CD4-positive, alpha-beta T cell treated with Interleukin-15 for 4 hours (primary cell): ENCODE data around the gene HTR3C.
"Not testable (repeated sequence)": the region's sequence is repeated elsewhere in the genome, so short reads cannot be mapped to it uniquely, and the experiment has no call there.

Source experiments
- DNase-seq: peaks from one replicate; pipeline ENCODE4 v3.0.0-alpha.2; 2020; ENCODE audit warnings: low spot score

Gene HTR3C

GRCh38 chr3:184052767-184053166 is at the start of gene HTR3C:
Gene HTR3C (plus strand): TSS chr3:184053047. CDS start chr3:184053081, 34 bp downstream.
- no peak for DNase-seq

GRCh38 chr3:184003187-184003967 is 49.5 kb upstream of the HTR3C start:
- no peak for DNase-seq

DNA sequence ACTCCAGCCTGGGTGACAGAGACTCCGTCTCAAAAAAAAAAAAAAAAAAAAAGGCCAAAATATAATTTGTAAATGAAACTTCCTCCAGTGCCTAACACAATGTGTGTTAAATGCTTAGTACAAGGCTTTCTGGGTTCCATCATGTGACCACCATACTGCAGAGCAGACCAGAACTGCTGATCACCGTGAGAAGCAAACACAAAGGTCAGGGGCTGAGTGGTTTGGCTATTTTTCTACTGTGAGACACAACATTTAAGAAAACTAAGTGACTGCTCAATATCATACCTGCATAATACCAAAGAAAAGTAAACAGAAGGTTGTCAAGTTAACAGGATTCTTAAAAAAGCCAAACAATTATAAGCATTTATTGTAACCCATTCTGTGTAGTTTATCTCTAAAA is 48.4 kb upstream of the HTR3C start:
- DNase-seq = no peak

GRCh38 chr3:184005941-184006507 is 46.8 kb upstream of the HTR3C start:
- DNase-seq = no peak

DNA sequence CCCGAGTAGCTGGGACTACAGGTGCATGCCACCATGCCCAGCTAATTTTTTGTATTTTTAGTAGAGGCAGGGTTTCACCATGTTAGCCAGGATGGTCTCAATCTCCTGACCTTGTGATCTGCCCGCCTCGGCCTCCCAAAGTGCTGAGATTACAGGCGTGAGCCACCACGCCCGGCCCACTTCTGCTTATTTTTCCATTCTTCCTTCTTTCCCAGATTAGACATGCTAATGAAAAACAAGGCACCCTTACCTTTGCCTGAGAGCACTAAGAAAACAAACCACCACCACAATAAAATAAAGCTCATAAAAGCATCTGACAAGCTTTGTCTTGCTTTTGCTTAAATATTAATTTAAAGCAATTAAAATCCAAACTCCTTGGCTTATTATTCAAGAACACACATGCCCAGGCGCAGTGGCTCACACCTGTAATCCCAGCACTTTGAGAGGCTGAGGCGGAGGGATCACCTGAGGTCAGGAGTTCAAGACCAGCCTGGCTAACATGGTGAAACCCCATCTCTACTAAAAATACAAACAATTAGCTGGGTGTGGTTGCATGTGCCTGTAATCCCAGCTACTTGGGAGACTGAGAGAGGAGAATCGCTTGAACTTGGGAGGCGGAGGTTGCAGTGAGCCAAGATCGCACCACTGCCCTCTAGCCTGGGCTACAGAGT is 45.6 kb upstream of the HTR3C start:
- not testable (repeated sequence) for DNase-seq

- no peak for DNase-seq
Measured at GRCh38 chr3:184008161-184008560, 44.7 kb upstream of the HTR3C start.

DNA sequence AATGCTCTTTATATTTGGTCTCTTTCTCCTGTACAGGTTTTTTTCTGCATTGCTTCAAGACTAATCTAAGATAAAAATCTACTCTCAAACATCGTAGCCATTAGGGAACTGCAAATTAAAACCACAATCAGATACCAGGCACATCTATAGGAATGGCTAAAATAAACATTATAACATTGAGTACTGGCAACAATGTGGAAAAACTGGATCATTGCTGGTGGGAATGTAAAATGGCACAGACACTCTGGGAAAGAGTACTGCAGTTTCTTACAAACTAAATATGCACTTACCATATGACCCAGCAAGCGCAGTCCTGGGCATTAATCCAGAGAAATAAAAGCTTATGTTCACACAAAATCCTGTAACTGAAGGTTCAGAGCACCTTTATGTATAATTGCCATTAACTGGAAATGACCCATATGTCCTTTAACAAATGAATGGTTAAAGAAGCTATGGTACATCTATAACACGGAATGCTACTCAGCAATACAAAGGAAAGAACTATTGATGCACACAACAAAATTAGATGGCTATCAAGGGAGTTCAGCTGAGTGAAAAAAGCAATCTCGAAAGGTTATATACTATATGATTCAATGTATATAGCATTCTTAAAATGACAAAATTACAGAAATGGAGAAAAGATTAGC is 41.5 kb upstream of the HTR3C start:
- DNase-seq = no peak

- DNase-seq = no peak
Measured at GRCh38 chr3:184011937-184012889, 40.6 kb upstream of the HTR3C start.

DNA sequence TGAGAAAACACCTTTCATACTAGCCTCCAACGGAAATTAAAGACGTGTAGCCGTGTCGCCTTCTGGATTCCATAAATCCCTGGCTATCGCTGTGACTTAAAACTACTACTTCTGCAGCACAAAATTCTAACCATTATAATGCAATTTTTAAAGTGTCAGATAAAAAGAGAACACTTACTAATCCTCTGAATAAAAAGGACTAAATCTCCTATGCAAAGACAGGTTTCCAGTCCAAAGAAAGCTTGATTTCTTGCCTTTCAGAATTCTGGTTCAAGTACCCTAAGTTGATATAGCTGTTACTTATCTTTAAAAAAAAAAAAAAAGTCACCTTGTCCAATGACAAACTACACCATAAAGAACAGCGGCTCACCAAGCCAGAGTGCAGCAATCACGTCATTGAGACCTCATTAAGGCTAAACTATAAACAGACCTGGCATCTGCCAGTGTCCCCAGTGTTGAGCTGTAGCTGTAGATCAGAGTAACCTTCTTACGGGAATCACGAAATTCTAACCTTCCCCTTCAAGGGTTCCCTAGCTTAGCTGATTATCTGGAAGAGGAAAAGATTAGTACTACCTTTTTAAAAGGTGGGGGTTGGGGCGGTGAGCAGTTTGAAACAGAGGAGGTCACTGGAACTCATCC is 37.3 kb upstream of the HTR3C start:
- no peak for DNase-seq

DNA sequence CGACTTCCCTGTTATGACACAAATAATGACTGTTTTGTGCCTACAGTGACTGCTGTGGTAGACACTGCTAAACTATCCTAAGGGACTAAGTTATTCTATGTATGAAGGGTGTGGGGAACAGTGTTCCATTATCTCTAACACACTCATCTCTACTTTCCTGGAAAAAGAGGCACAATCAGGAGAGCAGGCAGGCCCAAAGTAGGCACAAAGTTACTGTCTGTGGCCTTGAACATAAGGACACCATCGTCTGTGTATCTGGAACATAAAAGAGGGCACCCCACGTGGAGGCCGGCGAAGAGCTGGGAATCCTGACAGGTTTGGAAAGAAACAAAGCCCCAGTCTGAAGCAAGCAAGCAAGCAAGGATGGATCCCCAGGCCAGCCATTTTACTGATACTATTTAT is 36.7 kb upstream of the HTR3C start:
- no peak for DNase-seq

DNA sequence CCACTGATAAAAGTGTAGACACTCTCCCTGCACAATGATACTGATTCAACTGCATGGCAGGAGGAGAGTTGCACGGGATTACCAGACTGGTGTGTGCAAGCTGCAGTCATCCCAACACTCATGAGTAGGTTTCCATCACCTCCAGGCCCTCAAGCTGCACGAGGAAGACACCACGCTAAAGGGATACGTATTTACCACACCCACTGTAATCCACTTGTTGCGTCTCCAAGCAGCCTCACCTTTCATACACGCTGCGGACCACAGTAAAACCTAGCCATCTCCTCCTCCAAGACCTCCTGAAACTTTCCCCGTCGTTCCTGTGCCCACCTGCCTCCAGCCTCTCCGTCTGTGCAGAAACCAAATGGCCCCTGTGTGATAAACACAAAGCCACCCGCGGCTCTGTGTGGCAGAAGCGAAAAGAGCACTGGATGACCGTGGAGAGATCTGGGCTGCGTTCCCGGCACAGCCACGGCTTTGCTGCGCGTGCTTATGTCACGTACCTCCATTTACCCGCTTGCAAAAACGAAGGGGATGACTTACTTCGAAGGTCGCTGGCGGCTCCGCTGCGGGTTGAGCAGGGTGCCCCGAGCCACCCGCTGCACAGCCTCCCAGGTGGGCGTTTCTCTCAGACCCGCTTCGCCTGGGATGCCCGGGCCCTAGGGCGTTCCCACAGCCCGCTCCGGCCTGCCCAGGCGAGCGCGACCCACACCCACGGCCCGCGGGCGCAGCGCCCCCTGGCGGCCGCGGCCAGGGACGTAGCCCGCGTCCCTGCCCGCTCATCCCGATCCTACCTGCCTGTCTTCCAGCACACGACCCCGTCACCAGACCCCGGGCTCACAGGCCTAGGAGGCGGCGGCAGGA is 35.8 kb upstream of the HTR3C start:
- DNase-seq = peak; percentile 35

GRCh38 chr3:184017672-184018423 is 35.0 kb upstream of the HTR3C start, which contains the start of gene ABCC5:
Gene ABCC5 (minus strand): TSS chr3:184017884. CDS start chr3:184014392, 3,492 bp downstream.
- peak; percentile 88 for DNase-seq

- no peak for DNase-seq
Measured at GRCh38 chr3:184018424-184018973, 34.3 kb upstream of the HTR3C start.

- DNase-seq = no peak
Measured at GRCh38 chr3:184022323-184022722, 30.5 kb upstream of the HTR3C start.

DNA sequence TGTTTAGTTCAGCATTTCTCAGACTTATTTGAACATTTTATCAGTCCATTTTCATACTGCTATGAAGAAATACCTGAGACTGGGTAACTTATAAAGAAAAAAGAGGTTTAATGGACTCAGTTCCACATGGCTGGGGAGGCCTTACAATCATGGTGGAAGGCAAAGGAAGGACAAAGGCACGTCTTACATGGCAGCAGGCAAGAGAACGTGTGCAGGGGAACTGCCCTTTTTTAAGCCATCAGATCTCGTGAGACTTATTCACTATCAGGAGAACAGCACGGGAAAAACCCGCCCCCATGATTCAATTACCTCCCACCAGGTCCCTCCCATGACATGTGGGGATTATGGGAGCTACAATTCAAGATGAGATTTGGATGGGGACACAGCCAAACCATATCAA is 27.6 kb upstream of the HTR3C start:
- DNase-seq = not testable (repeated sequence)

GRCh38 chr3:184028275-184028890 is 24.5 kb upstream of the HTR3C start:
- DNase-seq = not testable (repeated sequence)

DNA sequence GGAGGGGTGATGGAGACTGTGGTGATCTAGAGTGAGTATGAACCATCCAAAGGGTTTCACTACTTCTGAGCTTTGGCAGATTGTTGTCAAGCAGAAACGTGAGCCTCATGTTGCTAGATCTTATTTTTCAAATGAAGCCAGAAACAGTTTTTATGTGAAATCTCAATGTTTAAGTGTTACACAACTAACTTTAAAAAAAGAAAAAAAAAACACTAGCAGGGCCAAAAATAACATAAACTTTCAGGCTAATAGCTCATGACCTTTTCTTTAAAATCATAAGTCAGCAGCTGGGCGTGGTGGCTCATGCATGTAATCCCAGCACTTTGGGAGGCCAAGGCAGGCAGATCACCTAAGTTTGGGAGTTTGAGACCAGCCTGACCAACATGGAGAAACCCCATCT is 23.4 kb upstream of the HTR3C start:
- no peak for DNase-seq

GRCh38 chr3:184030536-184030935 is 22.3 kb upstream of the HTR3C start:
- no peak for DNase-seq
